ENCODE results near the gene PRELP.

The PRELP gene

GRCh38 chr1:203471841-203472240 is 3.8 kb upstream of the PRELP start:
- TF ChIP-seq, protein P1, sequence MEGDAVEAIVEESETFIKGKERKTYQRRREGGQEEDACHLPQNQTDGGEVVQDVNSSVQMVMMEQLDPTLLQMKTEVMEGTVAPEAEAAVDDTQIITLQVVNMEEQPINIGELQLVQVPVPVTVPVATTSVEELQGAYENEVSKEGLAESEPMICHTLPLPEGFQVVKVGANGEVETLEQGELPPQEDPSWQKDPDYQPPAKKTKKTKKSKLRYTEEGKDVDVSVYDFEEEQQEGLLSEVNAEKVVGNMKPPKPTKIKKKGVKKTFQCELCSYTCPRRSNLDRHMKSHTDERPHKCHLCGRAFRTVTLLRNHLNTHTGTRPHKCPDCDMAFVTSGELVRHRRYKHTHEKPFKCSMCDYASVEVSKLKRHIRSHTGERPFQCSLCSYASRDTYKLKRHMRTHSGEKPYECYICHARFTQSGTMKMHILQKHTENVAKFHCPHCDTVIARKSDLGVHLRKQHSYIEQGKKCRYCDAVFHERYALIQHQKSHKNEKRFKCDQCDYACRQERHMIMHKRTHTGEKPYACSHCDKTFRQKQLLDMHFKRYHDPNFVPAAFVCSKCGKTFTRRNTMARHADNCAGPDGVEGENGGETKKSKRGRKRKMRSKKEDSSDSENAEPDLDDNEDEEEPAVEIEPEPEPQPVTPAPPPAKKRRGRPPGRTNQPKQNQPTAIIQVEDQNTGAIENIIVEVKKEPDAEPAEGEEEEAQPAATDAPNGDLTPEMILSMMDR (conservative IDR thresholded peaks at IDR 0.05; ENCODE audit: low read depth, low read length), result no peak
- no peaks in the 10 kb centered on the region for H3K4me1 ChIP-seq (ENCODE audit: low read depth, poor library complexity, severe bottlenecking)
- H3K4me3 ChIP-seq (IDR thresholded peaks at IDR 0.05; ENCODE audit: insufficient read depth, low read depth, low read length), result no peak overlapping the region
- H3K4me2 ChIP-seq, result no peak overlapping the region
- H2AFZ ChIP-seq (ENCODE audit: low read depth), result no peak overlapping the region
- H3K27me3 ChIP-seq (ENCODE audit: insufficient read depth, low read depth), result no peaks in the 10 kb centered on the region
- H4K20me1 ChIP-seq (ENCODE audit: insufficient read depth), result no peaks in the 10 kb centered on the region
- no peak overlapping the region for H3K27ac ChIP-seq
- H3K79me2 ChIP-seq (ENCODE audit: insufficient read depth, low read depth), result no peaks in the 10 kb centered on the region
- no peak overlapping the region for H3K9ac ChIP-seq
- H3K36me3 ChIP-seq (ENCODE audit: insufficient read depth), result no peaks in the 10 kb centered on the region

DNA sequence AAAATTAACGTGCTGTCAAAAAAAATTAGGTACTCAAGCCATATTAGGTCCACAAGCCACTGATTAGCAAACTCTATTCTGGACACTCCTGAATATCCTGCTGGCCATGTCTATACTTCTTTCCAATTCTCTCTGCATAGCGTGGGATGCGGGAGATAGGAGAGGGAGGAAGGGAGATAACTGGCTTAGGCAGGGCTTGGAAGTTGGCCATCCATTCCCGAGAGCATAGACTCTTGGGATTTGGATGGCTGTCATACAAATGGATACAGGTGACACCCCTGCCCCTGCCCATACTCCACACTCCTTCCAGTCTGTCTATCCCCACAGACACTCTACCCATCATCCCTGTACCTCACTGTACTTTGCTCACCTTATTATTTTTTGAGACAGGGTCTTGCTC is 2.3 kb upstream of the PRELP start:
- Histone ChIP-seq H4K20me1 (ENCODE audit: insufficient read depth) (no peaks in the 10 kb centered on the region), H2AFZ (ENCODE audit: low read depth) (no peak overlapping the region), H3K9ac (no peak overlapping the region), H3K36me3 (ENCODE audit: insufficient read depth) (no peaks in the 10 kb centered on the region), H3K27ac (no peak overlapping the region), H3K4me2 (no peak overlapping the region), H3K4me3 (IDR thresholded peaks at IDR 0.05; ENCODE audit: insufficient read depth, low read depth, low read length) (no peak overlapping the region), H3K4me1 (ENCODE audit: low read depth, poor library complexity, severe bottlenecking) (peaks cover 11% of the 10 kb centered on the region), H3K27me3 (ENCODE audit: insufficient read depth, low read depth) (no peaks in the 10 kb centered on the region), H3K79me2 (ENCODE audit: insufficient read depth, low read depth) (no peaks in the 10 kb centered on the region)
- TF ChIP-seq, protein P1 (conservative IDR thresholded peaks at IDR 0.05; ENCODE audit: low read depth, low read length), result no peak

- H3K36me3 ChIP-seq (ENCODE audit: insufficient read depth), result no peaks in the 10 kb centered on the region
- no peak overlapping the region for H3K4me2 ChIP-seq
- H3K4me1 ChIP-seq (ENCODE audit: low read depth, poor library complexity, severe bottlenecking), result peaks cover 11% of the 10 kb centered on the region
- no peak overlapping the region for H3K27ac ChIP-seq
- H4K20me1 ChIP-seq (ENCODE audit: insufficient read depth), result no peaks in the 10 kb centered on the region
- no peaks in the 10 kb centered on the region for H3K27me3 ChIP-seq (ENCODE audit: insufficient read depth, low read depth)
- no peak overlapping the region for H3K9ac ChIP-seq
- H3K4me3 ChIP-seq (IDR thresholded peaks at IDR 0.05; ENCODE audit: insufficient read depth, low read depth, low read length), result no peak overlapping the region
- no peaks in the 10 kb centered on the region for H3K79me2 ChIP-seq (ENCODE audit: insufficient read depth, low read depth)
- TF ChIP-seq, protein P1 (conservative IDR thresholded peaks at IDR 0.05; ENCODE audit: low read depth, low read length), result no peak
- no peak overlapping the region for H2AFZ ChIP-seq (ENCODE audit: low read depth)
These were observed 1.8 kb upstream of the PRELP start for GRCh38 chr1:203473781-203474305.

DNA sequence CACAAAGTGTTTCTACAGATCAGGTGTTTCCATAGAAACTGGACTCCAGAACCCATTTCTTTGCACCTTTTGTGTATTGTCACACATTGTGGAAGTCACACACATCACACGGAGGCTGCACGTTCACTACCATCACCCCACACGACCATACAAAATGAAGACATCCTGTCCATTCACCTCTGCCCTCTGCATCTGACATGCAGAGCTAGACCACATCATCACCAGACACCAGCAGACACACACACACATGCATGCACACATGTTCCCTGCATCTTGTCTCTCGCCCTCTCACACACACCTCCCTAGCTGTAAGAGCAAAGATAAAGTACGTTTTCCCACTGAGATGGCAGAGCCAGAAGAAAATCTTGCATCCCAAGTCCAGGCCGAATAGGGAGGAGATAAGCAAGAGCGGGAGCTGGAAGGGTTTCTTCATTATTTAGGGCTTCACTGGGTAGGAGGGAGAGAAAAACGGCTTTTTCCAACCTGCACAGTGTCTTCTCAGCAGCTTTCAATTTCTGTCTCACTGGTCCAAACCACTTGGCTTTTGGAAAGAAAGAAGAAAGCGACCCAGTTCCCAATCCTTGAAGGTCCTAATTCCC is 709 bp downstream of the PRELP start:
- Histone ChIP-seq H3K36me3 (ENCODE audit: insufficient read depth) (no peaks in the 10 kb centered on the region), H2AFZ (ENCODE audit: low read depth) (no peak overlapping the region), H3K27ac (no peak overlapping the region), H3K4me2 (no peak overlapping the region), H3K9ac (no peak overlapping the region), H3K79me2 (ENCODE audit: insufficient read depth, low read depth) (no peaks in the 10 kb centered on the region), H4K20me1 (ENCODE audit: insufficient read depth) (no peaks in the 10 kb centered on the region), H3K4me3 (IDR thresholded peaks at IDR 0.05; ENCODE audit: insufficient read depth, low read depth, low read length) (no peak overlapping the region), H3K4me1 (ENCODE audit: low read depth, poor library complexity, severe bottlenecking) (peaks cover 11% of the 10 kb centered on the region), H3K27me3 (ENCODE audit: insufficient read depth, low read depth) (no peaks in the 10 kb centered on the region)
- TF ChIP-seq, protein P1 (conservative IDR thresholded peaks at IDR 0.05; ENCODE audit: low read depth, low read length), result no peak
